K562 treated with DMSO at 1 percent for 4 hours (cell line): Measurements from ENCODE around the gene IL21. TPM values are rescaled to one million over a fixed set of nuclear protein-coding genes. Genes with fewer than 3 reads are reported as not detected.

Experiments
- total RNA-seq: library from RNA; unstranded; fragments of 300-600 nt; gene quantifications from 2 replicates; pipeline ENCODE4 v1.2.3, GENCODE V29; 2022; ENCODE audit not compliant: insufficient read depth

IL21 gene
- total RNA-seq, result not detected in 2 replicates

GRCh38 chr4:122621016-122621507 lies at the start of gene IL21:
TSS of gene IL21 (minus strand) at chr4:122621066. CDS start at chr4:122621011, 55 bp downstream.

Other genes with a start within 250 kb of the IL21 start
- not detected in 2 replicates for gene ADAD1, start 242.1 kb downstream of the IL21 start, total RNA-seq
- not detected in 2 replicates for gene IL2, start 164.3 kb downstream of the IL21 start, total RNA-seq
- 3.6 and 4.1 TPM in 2 replicates for gene BBS12, start 111.6 kb upstream of the IL21 start, total RNA-seq
- gene FGF2, start 205.8 kb upstream of the IL21 start, total RNA-seq, result 4.1 and 4.7 TPM in 2 replicates